Measurements from ENCODE around the gene ARL16. TPM values are rescaled to one million over a fixed set of nuclear protein-coding genes. Genes with fewer than 3 reads are reported as not detected.

ARL16 gene
- total and polyA plus RNA-seq, 2 of the 8 experiments (the other 6 are each of a cell fraction or from before 2014, with no cell fraction given), result 37.0 to 60.8 TPM

DNA sequence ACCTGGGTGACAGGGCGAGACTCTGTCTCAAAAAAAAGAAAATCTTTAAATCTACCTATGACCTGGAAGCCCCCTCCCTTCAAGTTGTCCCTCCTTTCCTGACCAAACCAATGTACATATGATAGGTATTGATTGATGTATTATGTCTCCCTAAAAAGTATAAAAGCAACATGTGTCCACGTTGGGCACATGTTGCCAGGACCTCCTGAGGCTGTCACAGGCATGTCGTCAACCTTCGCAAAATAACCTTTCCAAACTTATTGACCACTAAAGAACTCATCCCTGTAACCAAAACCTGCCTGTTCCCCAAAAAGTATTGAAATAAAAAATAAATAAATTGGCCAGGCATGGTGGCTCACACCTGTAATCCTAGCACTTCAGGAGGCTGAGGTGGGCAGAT is 21.6 kb downstream of the ARL16 start:
- no peak overlapping the region for H3K27ac ChIP-seq (ENCODE audit: low read depth, low read length)
- H2AFZ ChIP-seq (ENCODE audit: low read length), result no peak overlapping the region
- no peaks in the 10 kb centered on the region for H3K27me3 ChIP-seq (replicated peaks in 1 of 4; ENCODE audit: control insufficient read depth in 3 of 4, extremely low read depth in 1 of 4, insufficient read depth in 3 of 4, low read length in 3 of 4)
- peaks cover 6% of the 10 kb centered on the region for H3K79me1 ChIP-seq (ENCODE audit: low read depth, low read length)
- no peak overlapping the region for H2BK12ac ChIP-seq (ENCODE audit: low read depth, low read length)
- no peak overlapping the region for H2BK120ac ChIP-seq (replicated peaks; ENCODE audit: low read depth, low read length)
- no peak overlapping the region for H3K4me3 ChIP-seq (ENCODE audit: extremely low read depth in 1 of 4, insufficient read depth in 2 of 4, low read depth in 3 of 4, low read length in 4 of 4)
- no peak overlapping the region for H4K8ac ChIP-seq (ENCODE audit: extremely low read depth, insufficient read depth, low read length)
- no peaks in the 10 kb centered on the region for H3K9me3 ChIP-seq (ENCODE audit: insufficient read depth in 2 of 2, low read depth in 1 of 2, low read length in 1 of 2)
- no peak for DNase-seq (ENCODE audit: low read depth in 1 of 2, low spot score in 2 of 2)
- no peak overlapping the region for H2BK5ac ChIP-seq (ENCODE audit: low read depth, low read length)
- H3K79me2 ChIP-seq (ENCODE audit: control insufficient read depth in 1 of 2, insufficient read depth in 2 of 2, low read length in 2 of 2), result peaks cover 0 to 2% of the 10 kb centered on the region in 2 experiments; a peak in 1 of 4 replicates
- no peak overlapping the region for H3K14ac ChIP-seq (ENCODE audit: insufficient read length)
- H3K56ac ChIP-seq (replicated peaks; ENCODE audit: insufficient read length, low read depth, low read length), result no peak overlapping the region
- no peak overlapping the region for H3K4me2 ChIP-seq (ENCODE audit: insufficient read depth in 1 of 2, low read depth in 2 of 2, low read length in 2 of 2)
- WGBS, 2 experiments (ENCODE audit: extremely low coverage in 1 of 2, insufficient coverage in 1 of 2, insufficient read length in 1 of 2, insufficient replicate concordance in 2 of 2, low coverage in 1 of 2, low lambda C conversion rate in 2 of 2, missing lambda C conversion rate in 1 of 2), result 96% methylated on average over 4 of the region's 4 CpGs; no CpG with 5 or more reads in 1 of the 2 experiments
- ChIA-PET POLR2A (ENCODE audit: partially characterized antibody) (interaction anchor here (0.6 to 4.4 kb wide), 8 partner anchors 9 to 153 kb away, joined by 3 to 23 read pairs (median 6); partner anchors contain the start of genes ARL16, HGS, MRPL12 and NPLOC4), CTCF (ENCODE audit: partially characterized antibody) (interaction anchor here (0.6 kb wide), 1 partner anchor 37 kb away, joined by 3 read pairs; no protein-coding TSS in a partner anchor)
- H2BK15ac ChIP-seq (ENCODE audit: low read length), result no peak overlapping the region
- no peak overlapping the region for H3K18ac ChIP-seq (ENCODE audit: extremely low read depth, low read length)
- H4K20me1 ChIP-seq (replicated peaks in 1 of 2; ENCODE audit: control insufficient read depth in 1 of 2, insufficient read depth in 2 of 2, low read length in 2 of 2), result peaks cover 0 to 2% of the 10 kb centered on the region in 2 experiments
- H4K91ac ChIP-seq (replicated peaks; ENCODE audit: insufficient read length, low read length), result no peak overlapping the region
- H4K5ac ChIP-seq (ENCODE audit: insufficient read length, low read depth, low read length), result no peak overlapping the region
- no peak overlapping the region for H3K23ac ChIP-seq (ENCODE audit: insufficient read length)
- peaks cover 4% of the 10 kb centered on the region; the same call in 1 of the 2 replicates for H3K23me2 ChIP-seq (ENCODE audit: low read depth, low read length)
- no peak for FAIRE-seq
- H3K4ac ChIP-seq (replicated peaks; ENCODE audit: insufficient read length, low read depth, low read length), result no peak overlapping the region
- no peak overlapping the region for H2AK5ac ChIP-seq (ENCODE audit: low read depth, low read length)
- H2BK20ac ChIP-seq (ENCODE audit: low read length), result no peak overlapping the region
- peaks cover 3 to 8% (median 6%) of the 10 kb centered on the region in 4 experiments for H3K4me1 ChIP-seq (replicated peaks in 1 of 4; ENCODE audit: control insufficient read depth in 3 of 4, insufficient read depth in 4 of 4, low read length in 3 of 4)
- H3K36me3 ChIP-seq (ENCODE audit: control insufficient read depth in 2 of 4, insufficient read depth in 4 of 4, low read length in 3 of 4), result peaks cover 0 to 5% (median 0%) of the 10 kb centered on the region in 4 experiments; a peak in 1 of 8 replicates
- no peak overlapping the region for H3K9ac ChIP-seq (replicated peaks in 1 of 4; ENCODE audit: extremely low read depth in 1 of 4, low read depth in 3 of 4, low read length in 3 of 4)
- TF ChIP-seq TEAD4 (IDR thresholded peaks at IDR 0.05; ENCODE audit: low read depth, low read length) (no peak), CHD2 (IDR thresholded peaks at IDR 0.05; ENCODE audit: low read length) (no peak), SIRT6 (IDR thresholded peaks at IDR 0.05; ENCODE audit: low read length) (no peak), EP300 (IDR thresholded peaks at IDR 0.05; ENCODE audit: borderline replicate concordance in 1 of 2, low read depth in 2 of 2, low read length in 2 of 2) (no peak)
